ENCODE measurements around the gene FRMD4A. TPM values are rescaled to one million over a fixed set of nuclear protein-coding genes. Genes with fewer than 3 reads are reported as not detected.

FRMD4A gene
- total and polyA plus RNA-seq, 2 of the 4 experiments (the other 2 are of a cell fraction), result 30.3 to 68.8 TPM

GRCh38 chr10:13831711-13832141 is 499.0 kb downstream of the FRMD4A start:
- POLR2A ChIA-PET (ENCODE audit: unreplicated experiment), result no interaction called here
- 0 out of 3 replicates have a peak overlapping the region, but pooled peaks have one; percentile 21 for H2BK15ac ChIP-seq (ENCODE audit: low read depth, low read length)
- H2BK120ac ChIP-seq (ENCODE audit: low read depth, low read length), result no peak overlapping the region
- 0 out of 2 replicates have a peak, but pooled peaks cover 6% of the 10 kb centered on the region for H3K9me1 ChIP-seq (ENCODE audit: insufficient read depth, low read length)
- H3K4me1 ChIP-seq (ENCODE audit: control insufficient read depth, insufficient read depth, low read length), result peaks cover 10% of the 10 kb centered on the region
- H3K9me3 ChIP-seq (ENCODE audit: control insufficient read depth, insufficient read depth, low read length), result no peaks in the 10 kb centered on the region
- H3K9ac ChIP-seq (ENCODE audit: low read depth, low read length), result no peak overlapping the region
- no TSS peak for BruUV-seq (replicated peaks)
- peak overlapping the region; percentile 64 for H2AFZ ChIP-seq (replicated peaks; ENCODE audit: low read length, poor library complexity)
- no peak overlapping the region for H3K23ac ChIP-seq (ENCODE audit: low read depth, low read length)
- peak overlapping the region; percentile 72; the same call in 1 of the 2 replicates for H3K14ac ChIP-seq (replicated peaks; ENCODE audit: low read depth, low read length)
- TF ChIP-seq POLR2A (IDR thresholded peaks at IDR 0.05; ENCODE audit: low read depth, low read length) (no peak), NFE2L2 (IDR thresholded peaks at IDR 0.05; ENCODE audit: low read depth, low read length) (no peak), ELK1 (IDR thresholded peaks at IDR 0.05; ENCODE audit: borderline replicate concordance, low read depth, low read length) (no peak), CTCF (conservative IDR thresholded peaks at IDR 0.05; ENCODE audit: low read depth, low read length) (no peak), USF2 (IDR thresholded peaks at IDR 0.05; ENCODE audit: low read depth, low read length) (no peak), MAZ (IDR thresholded peaks at IDR 0.05; ENCODE audit: borderline replicate concordance, low read depth, low read length) (no peak), BHLHE40 (IDR thresholded peaks at IDR 0.05; ENCODE audit: low read depth, low read length) (no peak), RAD21 (IDR thresholded peaks at IDR 0.05; ENCODE audit: low read length) (no peak), FOS (IDR thresholded peaks at IDR 0.05; ENCODE audit: low read depth, low read length) (no peak), RCOR1 (IDR thresholded peaks at IDR 0.05; ENCODE audit: insufficient replicate concordance, low read length) (no peak), MAFK (IDR thresholded peaks at IDR 0.05; ENCODE audit: low read depth, low read length) (no peak), CEBPB (IDR thresholded peaks at IDR 0.05; ENCODE audit: low read depth, low read length) (no peak)
- 0 out of 2 replicates have a peak overlapping the region, but pooled peaks have one; percentile 73 for H3K18ac ChIP-seq (ENCODE audit: low read depth, low read length)
- no peak overlapping the region for H2AK9ac ChIP-seq (replicated peaks; ENCODE audit: low read depth, low read length, poor library complexity)
- H2BK5ac ChIP-seq (ENCODE audit: low read depth, low read length, poor library complexity, severe bottlenecking), result no peak overlapping the region
- no peak overlapping the region for H3K56ac ChIP-seq (ENCODE audit: extremely low read depth, insufficient read depth, low read length)
- peaks cover 33 to 68% of the 10 kb centered on the region in 2 experiments for H3K79me1 ChIP-seq (ENCODE audit: low read depth in 1 of 2, low read length in 2 of 2)
- dilution Hi-C loops (cut with HindIII; ENCODE audit: low sequenced_read_pairs, unreplicated experiment) (no loop called here), intact Hi-C loops (cut with micrococcal nuclease) (no loop called here), in situ Hi-C loops (cut with MboI; ENCODE audit: low sequenced_read_pairs) (no loop called here)
- H2BK20ac ChIP-seq (ENCODE audit: low read depth, low read length), result no peak overlapping the region
- H4K8ac ChIP-seq (ENCODE audit: low read depth in 2 of 2, low read length in 2 of 2), result peak overlapping the region in 1 of 2 experiments; percentile 63; a peak in 2 of 4 replicates
- no peak overlapping the region for H3K4me3 ChIP-seq (ENCODE audit: insufficient read depth, low read depth, low read length)
- H3K4ac ChIP-seq (ENCODE audit: low read depth, low read length), result peak overlapping the region; percentile 59
- peaks cover 6% of the 10 kb centered on the region for H4K20me1 ChIP-seq (ENCODE audit: insufficient read depth, low read length)
- ATAC-seq (ENCODE audit: low read depth) (no peak), DNase-seq (no peak)
- peak overlapping the region; percentile 2; the same call in 1 of the 2 replicates for H2AK5ac ChIP-seq (ENCODE audit: low read depth, low read length)
- peak overlapping the region; percentile 44; the same call in 1 of the 2 replicates for H4K5ac ChIP-seq (ENCODE audit: low read depth, low read length)
- no peaks in the 10 kb centered on the region for H3K27me3 ChIP-seq (ENCODE audit: control insufficient read depth, insufficient read depth, low read length)
- no peaks in the 10 kb centered on the region for H3K36me3 ChIP-seq (ENCODE audit: control insufficient read depth, insufficient read depth, low read length)
- no peak overlapping the region for H3K27ac ChIP-seq (ENCODE audit: insufficient read depth, low read length)
- CTCF ChIA-PET, result no interaction called here
- H3K4me2 ChIP-seq (ENCODE audit: low read depth, low read length), result no peak overlapping the region
- H4K91ac ChIP-seq (ENCODE audit: insufficient read depth, low read depth, low read length), result peak overlapping the region; percentile 28; the same call in 1 of the 2 replicates
- 20% methylated on average over 1 of the region's 4 CpGs; no CpG with 5 or more reads in 1 of the 2 experiments for WGBS, 2 experiments (ENCODE audit: extremely low coverage in 2 of 2, insufficient read length in 1 of 2)

Measured in IMR-90 (cell line).